ENCODE results near the gene SEMA5A. TPM values are rescaled to one million over a fixed set of nuclear protein-coding genes. Genes with fewer than 3 reads are reported as not detected.

Gene SEMA5A
- total RNA-seq, 4 donors from 2014 or later, result 13.4 to 22.3 (median 18.5) TPM

GRCh38 chr5:9498541-9499497, 47.1 kb downstream of the SEMA5A start:
- no peak for TF ChIP-seq CTCF (IDR thresholded peaks at IDR 0.05)
- no peak overlapping the region for H3K4me3 ChIP-seq (ENCODE audit: low read depth, poor library complexity, severe bottlenecking)
- 65 to 76% methylated on average over 14 of the region's 14 CpGs for WGBS, 2 donors

GRCh38 chr5:9497347-9497746, 48.5 kb downstream of the SEMA5A start:
- DNase-seq (ENCODE audit: low spot score in 2 of 2), result peak in 1 of 2 donors; percentile 25
- H3K4me3 ChIP-seq (ENCODE audit: low read depth, poor library complexity, severe bottlenecking), result no peak overlapping the region
- TF ChIP-seq CTCF (IDR thresholded peaks at IDR 0.05), result no peak
- no peak for TF ChIP-seq POLR2A (IDR thresholded peaks at IDR 0.05)
- intact Hi-C loops (cut with DNase I; ENCODE audit: low total_unique reads), result no loop called here
- 93 to 96% methylated on average over 8 of the region's 8 CpGs for WGBS, 2 donors

More at GRCh38 chr5:9498541-9499497, 47.1 kb downstream of the SEMA5A start:
- DNase-seq (ENCODE audit: low spot score in 2 of 2), result peak; percentile 47 to 62
- intact Hi-C loops (cut with DNase I; ENCODE audit: low total_unique reads), result no loop called here

- H3K4me3 ChIP-seq (ENCODE audit: low read depth, poor library complexity, severe bottlenecking), result no peak overlapping the region
- TF ChIP-seq CTCF (IDR thresholded peaks at IDR 0.05) (no peak), POLR2A (IDR thresholded peaks at IDR 0.05) (no peak)
- WGBS, 2 donors, result 81 to 88% methylated on average over 1 of the region's 1 CpG
- DNase-seq (ENCODE audit: low spot score in 2 of 2), result no peak
- intact Hi-C loops (cut with DNase I; ENCODE audit: low total_unique reads), result no loop called here
These were observed 49.1 kb downstream of the SEMA5A start for GRCh38 chr5:9496801-9497200.

GRCh38 chr5:9495121-9495520, 50.8 kb downstream of the SEMA5A start:
- intact Hi-C loops (cut with DNase I; ENCODE audit: low total_unique reads), result no loop called here
- no peak overlapping the region for H3K4me3 ChIP-seq (ENCODE audit: low read depth, poor library complexity, severe bottlenecking)
- TF ChIP-seq POLR2A (IDR thresholded peaks at IDR 0.05) (no peak), CTCF (IDR thresholded peaks at IDR 0.05) (no peak)
- DNase-seq (ENCODE audit: low spot score in 2 of 2), result peak in 1 of 2 donors; percentile 4
- WGBS, 2 donors, result 90 to 95% methylated on average over 4 of the region's 4 CpGs

- intact Hi-C loops (cut with DNase I; ENCODE audit: low total_unique reads), result no loop called here
- no peak overlapping the region for H3K4me3 ChIP-seq (ENCODE audit: low read depth, poor library complexity, severe bottlenecking)
- peak in 1 of 2 donors; percentile 62 for DNase-seq (ENCODE audit: low spot score in 2 of 2)
- TF ChIP-seq CTCF (IDR thresholded peaks at IDR 0.05) (no peak), POLR2A (IDR thresholded peaks at IDR 0.05) (no peak)
- 81 to 88% methylated on average over 3 of the region's 3 CpGs for WGBS, 2 donors
These were observed 51.6 kb downstream of the SEMA5A start for GRCh38 chr5:9494301-9494700.

Data from lower leg skin (tissue), 4 donors.